Airway epithelial cell (primary cell): ENCODE data around the gene CNIH4. TPM values are rescaled to one million over a fixed set of nuclear protein-coding genes. Genes with fewer than 3 reads are reported as not detected.

ENCODE experiments used
- total RNA-seq: library from RNA; depleted of rRNA; stranded (reverse); fragments of >200 nt; gene quantifications from 2 replicates; pipeline ENCODE4 v1.2.3, GENCODE V29; 2015

CNIH4 gene
- total RNA-seq = 83.4 and 88.6 TPM in 2 replicates

DNA sequence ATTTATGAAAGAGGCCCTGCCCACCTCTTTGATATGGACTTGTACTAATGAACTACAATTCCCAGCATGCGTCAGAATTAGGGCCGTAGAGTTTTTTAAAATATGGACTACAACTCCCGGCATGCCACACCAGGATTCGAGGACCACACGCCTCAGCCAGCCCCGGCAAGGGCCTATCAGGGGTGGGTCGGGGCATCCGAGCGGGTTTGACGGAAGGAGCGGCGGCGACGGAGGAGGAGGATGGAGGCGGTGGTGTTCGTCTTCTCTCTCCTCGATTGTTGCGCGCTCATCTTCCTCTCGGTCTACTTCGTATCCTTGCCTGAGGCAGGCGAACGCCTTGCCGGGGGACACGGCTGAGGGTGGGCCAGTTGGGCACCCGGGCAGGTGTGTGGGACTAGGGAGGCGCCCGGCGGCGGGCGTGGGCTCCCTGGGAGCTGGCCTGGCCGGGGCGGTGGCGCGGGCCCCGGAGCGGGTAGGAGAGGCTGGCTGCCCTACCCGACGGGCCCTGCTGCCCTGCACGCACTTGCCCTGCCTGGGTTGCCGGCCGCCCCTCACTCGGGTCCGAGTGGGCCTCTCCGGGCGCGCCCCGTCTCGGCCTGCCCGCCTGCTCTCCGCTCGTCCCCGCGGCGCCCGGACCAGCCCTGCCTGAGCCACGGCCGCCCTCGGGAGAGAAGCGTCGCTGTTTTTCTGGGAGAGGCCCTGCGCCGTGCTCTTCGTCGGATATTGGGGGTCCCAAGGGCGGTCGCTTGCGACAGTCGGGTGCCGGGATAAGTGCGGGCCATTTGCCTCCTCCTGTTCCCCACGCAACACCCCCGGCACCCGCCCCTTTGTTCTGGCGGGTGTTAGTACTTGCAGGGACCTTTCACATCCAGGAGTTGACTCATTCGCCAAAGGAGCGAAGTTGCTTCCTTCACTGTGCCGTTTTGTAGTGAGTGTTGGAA lies at the start of gene CNIH4:
Gene CNIH4, plus strand, starts transcription at position 195 of the 941 bp plus-strand sequence. Its CDS starts 46 bp downstream, at position 241.

DNA sequence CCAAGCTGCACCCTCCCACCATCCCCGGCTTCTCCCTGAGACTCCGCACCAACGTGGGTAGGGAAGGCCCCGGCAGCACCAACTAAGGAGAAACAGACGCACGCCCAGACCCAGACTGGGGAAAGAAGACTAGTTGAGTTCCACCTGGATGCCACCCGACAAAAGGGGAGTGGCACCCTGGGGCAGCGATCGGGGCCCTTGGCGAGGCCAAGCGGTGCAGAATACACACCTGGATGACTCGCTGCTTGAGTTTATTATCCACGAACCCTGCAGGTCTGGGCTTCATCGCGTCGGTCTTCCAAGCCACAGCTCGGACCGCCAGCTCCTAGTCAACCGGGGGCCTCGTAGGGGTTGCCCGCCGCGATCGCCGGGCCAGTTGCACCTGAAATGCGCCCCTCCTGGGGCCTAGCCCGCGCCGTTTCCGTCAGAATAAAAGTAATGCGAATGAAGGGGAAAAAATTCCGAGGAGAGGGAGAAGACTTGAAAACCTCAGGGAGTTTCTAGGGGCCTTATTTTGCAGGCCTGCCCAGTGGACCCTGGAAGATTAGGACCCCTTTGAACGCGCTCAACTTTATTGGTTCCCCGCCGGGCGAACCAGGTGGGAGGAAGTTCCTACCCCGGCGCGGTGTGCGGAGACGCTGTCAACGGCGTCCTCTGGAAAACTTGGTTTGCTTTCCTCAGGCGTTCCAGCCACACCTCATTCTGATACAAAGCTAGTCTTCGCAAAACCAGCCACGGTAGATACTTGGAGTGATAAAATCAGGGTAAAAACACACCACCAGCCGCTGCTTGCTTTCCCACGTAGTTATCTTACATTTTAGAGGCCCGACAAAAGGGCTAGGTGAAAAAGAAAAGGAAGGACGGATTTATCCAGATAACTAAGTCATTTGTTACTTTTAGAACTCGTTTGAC lies 26.6 kb upstream of the CNIH4 start, which contains the start of gene NVL:
Gene NVL, minus strand, starts transcription at position 331 of the 912 bp plus-strand sequence. Its CDS starts 45 bp downstream, at position 286.

Other genes starting within 250 kb of the CNIH4 start
- gene FBXO28, start 242.8 kb upstream of the CNIH4 start, total RNA-seq = 17.2 and 18.6 TPM in 2 replicates
- gene DEGS1, start 173.6 kb upstream of the CNIH4 start, total RNA-seq = 37.4 and 48.7 TPM in 2 replicates
- gene NVL, start 26.7 kb upstream of the CNIH4 start, total RNA-seq = 9.6 and 15.4 TPM in 2 replicates
- 28.6 and 37.2 TPM in 2 replicates for gene WDR26, start 77.9 kb downstream of the CNIH4 start, total RNA-seq